Esophagus muscularis mucosa (tissue), 4 donors: ENCODE measurements around the gene SNRNP70.

Experiments
- CTCF ChIP-seq, 3 experiments: fragments of 200-600 bp in 2 of 3; fragments of 450-650 bp in 1 of 3; sonication (generic) in 2 of 3; IDR thresholded peaks; one replicate each; pipeline ENCODE4 v1.5.1; 2017 to 2019; ENCODE audit warnings: antibody characterized with exemption in 3 of 3, mild to moderate bottlenecking in 2 of 3, moderate library complexity in 1 of 3
- EP300 ChIP-seq: sonication (generic); formaldehyde crosslinking; IDR thresholded peaks from one replicate; pipeline ENCODE4 v1.6.1; 2017; ENCODE audit warnings: antibody characterized with exemption
- POLR2A ChIP-seq: fragments of 450-650 bp; IDR thresholded peaks from one replicate; pipeline ENCODE4 v1.6.1; 2017; ENCODE audit warnings: antibody characterized with exemption, moderate library complexity, mild to moderate bottlenecking, low read depth

GRCh38 chr19:49080392-49080791, 4.9 kb upstream of the SNRNP70 start:
- TF ChIP-seq CTCF (IDR thresholded peaks at IDR 0.05) (no peak), EP300 (no peak), POLR2A (no peak)
